Breast epithelium (tissue), 4 donors: ENCODE data around the gene CACNA2D3. TPM values are rescaled to one million over a fixed set of nuclear protein-coding genes. Genes with fewer than 3 reads are reported as not detected.

Source experiments
- DNase-seq, 2 donors: peaks; one replicate each; pipeline ENCODE4 v3.0.0-alpha.2; 2019; ENCODE audit warnings: low spot score in 2 of 2
- H3K27ac ChIP-seq, 2 donors: fragments of 200-600 bp; sonication (generic) in 1 of 2; one replicate each; pipeline ENCODE4 v1.5.1; 2016 to 2019; ENCODE audit warnings: mild to moderate bottlenecking in 1 of 2
- H3K27me3 ChIP-seq, 2 donors: fragments of 200-600 bp; sonication (generic) in 1 of 2; one replicate each; pipeline versions ENCODE4 v1.5.1 to v1.6.0; 2017 to 2019; ENCODE audit warnings: control low read depth in 1 of 2, mild to moderate bottlenecking in 1 of 2
- H3K36me3 ChIP-seq: fragments of 200-600 bp; one replicate; pipeline ENCODE4 v1.5.1; 2019
- H3K4me1 ChIP-seq, 2 donors: fragments of 200-600 bp; sonication (generic); one replicate each; pipeline ENCODE4 v1.5.1; 2016 to 2019; ENCODE audit warnings: control low read depth in 1 of 2
- H3K4me3 ChIP-seq, 3 donors: fragments of 200-600 bp; sonication (generic); 1 replicate in 2 of 3; 2 replicates in 1 of 3; pipeline ENCODE4 v1.5.1; 2016 to 2019; ENCODE audit warnings: mild to moderate bottlenecking in 3 of 3, moderate library complexity in 2 of 3
- H3K9me3 ChIP-seq, 2 donors: fragments of 200-600 bp; sonication (generic) in 1 of 2; one replicate each; pipeline ENCODE4 v1.5.1; 2016 to 2019; ENCODE audit warnings: control low read depth in 1 of 2
- POLR2A ChIP-seq: fragments of 450-650 bp; IDR thresholded peaks from one replicate; pipeline ENCODE4 v1.6.1; 2016; ENCODE audit warnings: antibody characterized with exemption, mild to moderate bottlenecking, moderate library complexity
- POLR2AphosphoS5 ChIP-seq, 3 donors: sonication (generic); formaldehyde crosslinking; IDR thresholded peaks; one replicate each; pipeline ENCODE4 v1.6.1; 2017; ENCODE audit warnings: antibody characterized with exemption in 3 of 3
- intact Hi-C: fragments of 100-400 bp; cut with DNase I; formaldehyde crosslinking; loops from one replicate; pipeline ENCODE4 v1.15.1; 2023; ENCODE audit warnings: low total_unique reads
- total RNA-seq, 3 donors: library from RNA; depleted of rRNA; stranded (reverse); fragments of >200 nt; gene quantifications; one replicate each; pipeline ENCODE4 v1.1.0, GENCODE V29; 2016
- TF ChIP-seq, protein P1 (sequence below), 3 donors: fragments of 450-650 bp; IDR thresholded peaks; one replicate each; pipeline ENCODE4 v1.5.1; 2016 to 2017; ENCODE audit warnings: antibody characterized with exemption in 3 of 3, mild to moderate bottlenecking in 3 of 3, moderate library complexity in 3 of 3

The CACNA2D3 gene
- total RNA-seq, 3 donors from 2014 or later = 0.59 to 3.4 (median 2.3) TPM

DNA sequence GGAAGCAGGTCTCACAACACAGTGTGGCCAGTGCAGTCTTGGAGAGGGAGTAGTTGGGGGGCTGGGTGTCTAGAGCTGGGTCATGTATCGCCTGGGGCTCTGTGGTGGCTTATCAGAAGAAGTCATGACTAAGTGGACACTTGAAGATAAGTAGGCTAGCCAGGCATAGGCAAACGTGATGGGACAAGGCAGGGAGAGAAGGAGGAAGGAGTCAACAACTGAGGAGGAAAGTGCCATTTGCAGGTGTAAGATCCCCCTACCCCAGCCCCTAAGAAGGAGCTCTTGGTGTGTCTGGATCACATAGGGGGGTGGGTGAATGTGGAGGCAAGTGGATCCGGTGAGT lies 453.2 kb downstream of the CACNA2D3 start:
- Histone ChIP-seq H3K27me3 (no peaks in the 10 kb centered on the region), H3K36me3 (no peaks in the 10 kb centered on the region), H3K27ac (no peak overlapping the region), H3K4me3 (no peak overlapping the region), H3K9me3 (no peaks in the 10 kb centered on the region), H3K4me1 (no peaks in the 10 kb centered on the region)
- no peak for DNase-seq
- intact Hi-C loops = no loop called here
- TF ChIP-seq POLR2AphosphoS5 (IDR thresholded peaks at IDR 0.05) (no peak), POLR2A (no peak)
- TF ChIP-seq, protein P1, sequence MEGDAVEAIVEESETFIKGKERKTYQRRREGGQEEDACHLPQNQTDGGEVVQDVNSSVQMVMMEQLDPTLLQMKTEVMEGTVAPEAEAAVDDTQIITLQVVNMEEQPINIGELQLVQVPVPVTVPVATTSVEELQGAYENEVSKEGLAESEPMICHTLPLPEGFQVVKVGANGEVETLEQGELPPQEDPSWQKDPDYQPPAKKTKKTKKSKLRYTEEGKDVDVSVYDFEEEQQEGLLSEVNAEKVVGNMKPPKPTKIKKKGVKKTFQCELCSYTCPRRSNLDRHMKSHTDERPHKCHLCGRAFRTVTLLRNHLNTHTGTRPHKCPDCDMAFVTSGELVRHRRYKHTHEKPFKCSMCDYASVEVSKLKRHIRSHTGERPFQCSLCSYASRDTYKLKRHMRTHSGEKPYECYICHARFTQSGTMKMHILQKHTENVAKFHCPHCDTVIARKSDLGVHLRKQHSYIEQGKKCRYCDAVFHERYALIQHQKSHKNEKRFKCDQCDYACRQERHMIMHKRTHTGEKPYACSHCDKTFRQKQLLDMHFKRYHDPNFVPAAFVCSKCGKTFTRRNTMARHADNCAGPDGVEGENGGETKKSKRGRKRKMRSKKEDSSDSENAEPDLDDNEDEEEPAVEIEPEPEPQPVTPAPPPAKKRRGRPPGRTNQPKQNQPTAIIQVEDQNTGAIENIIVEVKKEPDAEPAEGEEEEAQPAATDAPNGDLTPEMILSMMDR (IDR thresholded peaks at IDR 0.05) = no peak

DNA sequence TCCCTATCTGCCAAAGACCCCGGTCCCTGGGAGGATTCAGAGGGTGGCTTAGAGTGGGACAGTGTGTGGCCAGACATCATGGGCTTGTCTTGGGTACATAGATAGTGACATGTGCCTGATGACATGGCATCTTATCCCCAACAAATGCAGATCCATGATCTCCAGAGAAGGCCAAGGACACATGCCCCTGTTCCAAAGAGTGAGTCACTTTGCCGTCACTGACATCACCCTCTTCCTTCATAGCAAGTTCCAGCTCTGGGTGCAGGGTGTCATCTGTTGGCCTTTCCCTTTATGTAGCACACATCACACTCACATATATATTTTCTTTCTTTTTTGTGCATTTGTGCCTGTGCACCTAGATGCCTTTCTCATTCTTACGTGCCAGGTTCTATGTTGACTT lies 455.0 kb downstream of the CACNA2D3 start:
- Histone ChIP-seq H3K9me3 (no peaks in the 10 kb centered on the region), H3K27ac (no peak overlapping the region), H3K27me3 (no peaks in the 10 kb centered on the region), H3K36me3 (no peaks in the 10 kb centered on the region), H3K4me1 (no peaks in the 10 kb centered on the region), H3K4me3 (no peak overlapping the region)
- intact Hi-C loops = no loop called here
- TF ChIP-seq POLR2A (no peak), POLR2AphosphoS5 (IDR thresholded peaks at IDR 0.05) (no peak)
- TF ChIP-seq, protein P1 (IDR thresholded peaks at IDR 0.05) = no peak
- DNase-seq = no peak

DNA sequence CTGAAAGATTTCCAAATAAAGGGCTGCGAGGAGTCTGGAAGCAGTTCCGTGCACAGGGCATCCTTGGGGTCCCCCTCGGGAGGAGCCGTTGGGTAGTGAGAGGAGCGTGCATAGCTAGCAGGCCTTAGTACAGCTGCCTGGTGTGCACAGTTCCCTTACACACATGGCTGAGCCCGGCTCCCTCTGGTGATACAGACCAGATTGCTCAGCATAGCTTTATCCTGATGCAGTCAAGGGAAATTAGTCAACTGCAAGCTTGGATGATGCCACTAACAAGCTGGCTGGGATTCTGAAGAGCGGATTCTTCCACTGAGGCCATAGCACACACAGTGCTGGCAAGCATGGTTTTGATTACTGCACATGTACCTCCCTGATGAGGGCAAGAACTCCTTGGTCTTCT lies 456.1 kb downstream of the CACNA2D3 start:
- no peaks in the 10 kb centered on the region for H3K36me3 ChIP-seq
- no peaks in the 10 kb centered on the region for H3K9me3 ChIP-seq
- no peaks in the 10 kb centered on the region for H3K27me3 ChIP-seq
- intact Hi-C loops = no loop called here
- no peak overlapping the region for H3K27ac ChIP-seq
- no peak overlapping the region for H3K4me3 ChIP-seq
- no peaks in the 10 kb centered on the region for H3K4me1 ChIP-seq
- DNase-seq = no peak
- TF ChIP-seq, protein P1 (IDR thresholded peaks at IDR 0.05) = no peak
- no peak for TF ChIP-seq POLR2A

DNA sequence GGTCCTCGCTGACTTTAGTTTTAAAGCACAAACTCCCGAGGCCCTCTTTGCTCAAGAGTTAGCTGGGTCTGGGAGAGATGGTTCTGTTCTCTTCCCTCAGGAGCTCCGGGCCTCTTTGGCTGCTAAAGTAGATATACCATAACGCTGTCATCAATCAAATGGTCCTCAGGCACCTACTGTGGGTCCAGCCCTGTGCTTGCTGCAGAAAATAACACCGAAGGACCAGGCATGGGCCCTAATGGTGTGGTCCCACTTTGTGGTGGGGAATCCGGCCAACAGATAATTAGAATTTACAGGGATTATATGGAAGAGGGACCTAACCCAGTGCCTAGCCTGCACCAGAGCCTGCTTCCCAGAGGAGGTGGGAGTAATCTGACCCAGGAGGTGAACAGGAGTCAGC lies 458.1 kb downstream of the CACNA2D3 start:
- Histone ChIP-seq H3K4me1 (no peaks in the 10 kb centered on the region), H3K36me3 (no peaks in the 10 kb centered on the region), H3K9me3 (no peaks in the 10 kb centered on the region), H3K27me3 (no peaks in the 10 kb centered on the region), H3K4me3 (no peak overlapping the region), H3K27ac (no peak overlapping the region)
- no peak for DNase-seq
- TF ChIP-seq, protein P1 (IDR thresholded peaks at IDR 0.05) = no peak
- TF ChIP-seq POLR2A (no peak), POLR2AphosphoS5 (IDR thresholded peaks at IDR 0.05) (no peak)
- intact Hi-C loops = no loop called here

DNA sequence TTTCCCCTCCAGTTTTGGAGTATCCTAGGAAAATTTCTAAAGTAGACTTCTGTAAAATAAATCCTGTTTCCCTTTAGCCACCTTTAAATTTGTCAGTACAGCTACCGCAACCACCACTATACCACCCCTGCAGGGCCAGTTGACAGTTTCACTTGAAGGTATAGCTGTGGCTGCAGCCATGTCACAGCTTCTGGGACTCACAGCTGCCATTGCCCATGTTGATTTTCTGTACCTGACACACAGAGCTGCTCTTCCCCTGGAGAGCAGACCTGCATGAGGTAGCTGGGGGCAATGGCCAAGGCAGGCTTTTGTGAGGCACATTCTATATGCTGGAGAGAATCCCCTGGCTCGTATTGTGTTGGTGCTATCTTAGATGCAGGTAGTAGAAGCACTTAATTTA lies 460.1 kb downstream of the CACNA2D3 start:
- no peaks in the 10 kb centered on the region for H3K27me3 ChIP-seq
- no peaks in the 10 kb centered on the region for H3K9me3 ChIP-seq

More for the DNA sequence above, 460.1 kb downstream of the CACNA2D3 start:
- intact Hi-C loops = no loop called here
- TF ChIP-seq, protein P1 (IDR thresholded peaks at IDR 0.05) = no peak
- TF ChIP-seq POLR2A = no peak
- TF ChIP-seq POLR2AphosphoS5 (IDR thresholded peaks at IDR 0.05) = no peak
- H3K4me1 ChIP-seq = no peaks in the 10 kb centered on the region
- DNase-seq = no peak
- H3K36me3 ChIP-seq = no peaks in the 10 kb centered on the region
- H3K4me3 ChIP-seq = no peak overlapping the region
- no peak overlapping the region for H3K27ac ChIP-seq
